HG03575 (cell line): Measurements from ENCODE around the gene NPPB.

Experiments used
- ATAC-seq: cut with Tn5 transposase; IDR thresholded peaks from one replicate; pipeline ENCODE4 v1.9.1; 2021; ENCODE audit not compliant: unreplicated experiment, insufficient number of reproducible peaks, low FRiP score; ENCODE audit errors: extremely low read depth

NPPB gene

DNA sequence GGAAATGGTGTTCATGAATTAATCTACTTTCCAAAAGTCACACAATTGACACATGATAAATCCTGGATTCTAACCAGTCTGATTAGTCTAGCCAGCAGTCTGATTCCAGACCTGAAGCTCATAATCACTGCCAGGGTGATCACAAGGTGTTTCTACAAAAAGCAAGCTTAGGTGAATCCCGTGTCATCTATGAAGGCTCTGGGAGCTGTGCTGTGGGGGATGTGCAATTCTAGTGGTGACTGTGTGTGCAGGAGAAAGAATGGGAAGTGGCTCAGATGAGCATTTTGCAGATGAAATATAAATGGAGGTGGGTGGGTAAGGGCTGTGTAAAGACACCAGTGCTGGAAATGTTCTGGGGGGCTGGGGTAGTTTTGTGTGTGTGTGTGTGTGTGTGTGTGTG, 1.8 kb upstream of the NPPB start:
- ATAC-seq, result no peak

DNA sequence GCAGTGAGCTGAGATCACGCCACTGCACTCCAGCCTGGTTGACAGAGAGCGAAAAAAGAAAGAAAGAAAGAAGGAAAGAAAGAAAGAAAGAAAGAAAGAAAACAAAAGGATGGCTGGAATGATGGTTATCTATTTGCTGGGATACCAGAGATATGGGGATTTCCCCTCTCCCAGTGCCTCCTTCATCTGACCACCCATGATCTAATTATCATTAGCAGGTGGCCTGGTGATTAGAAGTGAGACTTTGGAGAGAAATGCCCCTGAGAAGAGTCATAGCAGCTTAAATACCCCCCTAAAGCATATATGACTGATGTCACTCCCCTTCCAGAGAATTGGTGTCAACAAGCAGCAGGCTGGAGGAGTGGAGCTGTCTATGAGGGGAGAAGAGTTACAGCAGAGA, 1.3 kb upstream of the NPPB start:
- ATAC-seq, result no peak

GRCh38 chr1:11858968-11859871, 475 bp upstream of the NPPB start:
- ATAC-seq, result no peak

GRCh38 chr1:11858158-11858557, 587 bp downstream of the NPPB start:
- no peak for ATAC-seq

DNA sequence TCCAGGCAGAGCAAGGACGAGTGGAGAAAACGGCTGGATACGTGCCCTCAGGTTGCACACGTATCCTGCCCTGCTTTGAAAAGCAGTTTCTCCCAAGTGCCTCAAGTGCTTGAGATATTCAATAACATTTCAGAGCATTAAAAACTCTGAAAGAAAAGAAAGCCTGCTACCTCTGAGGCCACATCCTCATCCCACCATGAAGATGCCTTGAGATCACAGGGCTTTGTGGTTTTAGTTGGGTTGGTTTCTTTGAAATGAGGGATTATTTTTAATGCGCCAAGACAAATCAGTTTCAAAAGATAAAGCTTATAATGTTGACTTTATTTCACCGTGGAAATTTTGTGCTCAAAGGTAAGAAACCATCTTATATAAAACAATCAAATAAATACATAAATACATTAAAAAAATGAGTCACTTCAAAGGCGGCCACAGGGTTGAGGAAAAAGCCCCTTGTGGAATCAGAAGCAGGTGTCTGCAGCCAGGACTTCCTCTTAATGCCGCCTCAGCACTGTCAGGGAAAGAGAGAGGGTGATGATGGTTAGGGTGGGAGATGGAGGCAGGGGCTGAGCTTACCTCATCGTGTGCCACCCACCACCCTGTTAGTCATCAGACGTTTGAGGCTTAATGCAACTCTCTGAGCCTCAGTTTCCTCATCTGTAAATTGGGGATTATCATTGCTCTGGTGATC, 1.4 kb downstream of the NPPB start:
- ATAC-seq, result no peak

- no peak for ATAC-seq
These were observed 2.0 kb downstream of the NPPB start for GRCh38 chr1:11856698-11857097.

- no peak for ATAC-seq
These were observed 3.3 kb downstream of the NPPB start for GRCh38 chr1:11855430-11855829.

DNA sequence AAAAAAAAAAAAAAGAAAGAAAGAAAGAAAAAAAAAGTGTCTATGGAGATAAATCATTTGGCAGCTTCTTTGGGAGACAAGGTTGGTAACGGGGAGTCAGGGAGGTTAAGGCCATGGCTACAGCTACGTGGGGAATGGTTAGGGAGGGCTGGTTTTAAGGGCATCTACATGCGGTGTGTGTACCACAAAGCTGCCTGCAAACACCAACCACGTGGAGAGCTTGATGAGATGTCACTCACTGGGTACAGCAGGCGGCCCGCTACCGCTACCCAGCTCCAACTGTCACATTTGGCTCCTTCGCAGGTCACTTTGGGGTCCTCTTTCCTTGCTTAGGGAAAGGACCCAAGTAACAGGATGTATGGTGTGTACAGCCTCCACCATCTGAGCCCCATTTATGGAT, 4.2 kb downstream of the NPPB start:
- ATAC-seq, result no peak

GRCh38 chr1:11851180-11851579, 7.6 kb downstream of the NPPB start:
- no peak for ATAC-seq

DNA sequence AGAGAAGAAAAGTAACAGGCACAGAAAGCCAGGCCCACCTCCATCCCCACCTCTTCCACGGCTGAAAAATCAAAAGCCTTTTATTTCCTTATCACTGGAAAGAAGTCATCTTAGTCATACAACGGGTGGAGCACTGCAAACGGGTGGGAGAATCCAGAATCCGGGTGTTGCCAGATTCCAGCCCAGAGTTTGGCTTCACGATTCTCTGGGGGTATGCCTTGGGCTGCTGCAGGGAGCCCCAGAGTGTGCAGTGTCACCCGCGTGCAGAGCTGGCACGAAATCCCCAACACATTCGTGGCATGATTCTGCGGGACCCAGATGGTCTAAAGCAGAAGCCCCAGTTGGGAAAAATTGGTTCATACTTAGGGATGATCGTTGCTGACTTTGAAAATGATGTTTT, 8.6 kb downstream of the NPPB start:
- ATAC-seq, result no peak

- no peak for ATAC-seq
These were observed 10.4 kb downstream of the NPPB start for GRCh38 chr1:11848373-11848700.

DNA sequence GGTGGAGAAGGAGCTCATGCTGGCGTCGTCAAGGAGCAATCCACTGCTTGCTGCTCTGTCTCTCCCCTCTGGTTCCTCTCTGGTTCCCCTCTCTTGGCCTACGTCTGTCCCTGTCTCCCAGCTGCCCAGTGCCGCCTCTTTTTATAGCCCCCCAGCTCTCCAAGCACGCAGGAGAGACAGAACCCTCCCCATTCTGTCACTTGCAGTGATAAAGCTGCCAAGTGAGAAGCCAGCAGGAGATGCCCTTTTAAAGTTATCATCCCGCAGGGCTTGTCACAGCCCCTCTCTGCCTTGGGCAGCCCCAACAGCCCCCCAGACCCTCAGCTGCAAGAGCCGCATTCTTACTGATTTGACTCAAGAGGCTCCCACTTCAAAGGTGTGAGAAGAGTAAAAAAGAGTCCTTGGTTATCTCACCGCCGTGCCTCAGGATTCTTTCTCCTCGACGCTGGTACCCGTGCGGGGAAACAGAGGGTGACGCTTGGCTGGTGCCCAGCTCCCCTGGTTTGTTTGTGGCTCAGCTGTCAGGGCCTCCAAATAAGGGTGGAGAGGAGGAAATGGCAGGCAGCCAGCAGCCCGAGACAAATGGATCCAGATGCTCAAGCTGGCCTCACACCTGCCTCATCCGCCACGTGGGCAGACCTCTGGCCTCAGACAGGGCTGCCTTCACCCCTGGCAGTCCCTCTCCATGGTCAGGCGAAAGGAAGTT, 10.9 kb downstream of the NPPB start, which contains the start of gene NPPA:
Gene NPPA (minus strand): TSS at position 117 of the 706 bp plus-strand sequence. CDS start 99 bp downstream, at position 18.
- no peak for ATAC-seq

- ATAC-seq, result no peak
These were observed 13.0 kb downstream of the NPPB start for GRCh38 chr1:11845641-11846335.

DNA sequence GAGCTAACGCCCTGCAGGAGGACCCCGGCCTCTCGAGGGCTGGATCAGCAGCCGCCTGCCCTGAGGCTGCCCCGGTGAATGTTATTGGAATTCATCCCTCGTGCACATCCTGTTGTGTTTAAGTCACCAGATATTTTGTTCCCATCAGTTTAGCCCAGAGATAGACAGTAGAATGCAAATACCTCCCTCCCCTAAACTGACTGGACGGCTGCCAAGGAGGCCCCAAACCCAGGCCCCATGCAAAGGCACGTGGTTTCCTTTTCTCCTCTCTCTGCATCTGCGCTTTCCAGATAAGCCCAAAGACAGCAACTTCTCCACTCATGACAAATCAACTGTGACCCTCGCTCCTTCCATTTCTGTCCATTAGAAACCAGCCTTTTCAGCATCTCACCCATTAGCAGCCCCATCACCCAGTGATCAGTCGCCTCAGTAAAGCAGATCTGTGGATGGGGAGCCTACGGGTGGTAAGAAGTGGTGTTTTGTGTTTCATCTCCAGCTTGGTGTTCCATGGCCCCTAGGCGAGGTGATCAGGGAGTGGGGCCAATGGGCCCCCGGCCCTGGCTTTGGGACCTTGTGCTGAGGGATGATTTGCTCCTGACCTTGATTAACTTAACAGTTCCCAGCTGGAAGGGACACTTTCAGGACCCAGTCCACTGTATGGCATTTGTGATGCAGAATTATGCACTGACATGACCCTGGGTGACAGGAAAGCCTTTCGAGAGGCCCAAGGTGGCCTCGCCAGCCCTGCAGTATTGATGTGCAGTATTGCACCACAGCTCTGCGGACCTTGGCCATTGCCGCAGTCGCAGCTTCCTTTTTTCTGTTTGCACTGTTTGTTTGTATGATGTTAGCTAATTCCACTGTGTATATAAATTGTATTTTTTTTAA, 16.3 kb downstream of the NPPB start:
- no peak for ATAC-seq

DNA sequence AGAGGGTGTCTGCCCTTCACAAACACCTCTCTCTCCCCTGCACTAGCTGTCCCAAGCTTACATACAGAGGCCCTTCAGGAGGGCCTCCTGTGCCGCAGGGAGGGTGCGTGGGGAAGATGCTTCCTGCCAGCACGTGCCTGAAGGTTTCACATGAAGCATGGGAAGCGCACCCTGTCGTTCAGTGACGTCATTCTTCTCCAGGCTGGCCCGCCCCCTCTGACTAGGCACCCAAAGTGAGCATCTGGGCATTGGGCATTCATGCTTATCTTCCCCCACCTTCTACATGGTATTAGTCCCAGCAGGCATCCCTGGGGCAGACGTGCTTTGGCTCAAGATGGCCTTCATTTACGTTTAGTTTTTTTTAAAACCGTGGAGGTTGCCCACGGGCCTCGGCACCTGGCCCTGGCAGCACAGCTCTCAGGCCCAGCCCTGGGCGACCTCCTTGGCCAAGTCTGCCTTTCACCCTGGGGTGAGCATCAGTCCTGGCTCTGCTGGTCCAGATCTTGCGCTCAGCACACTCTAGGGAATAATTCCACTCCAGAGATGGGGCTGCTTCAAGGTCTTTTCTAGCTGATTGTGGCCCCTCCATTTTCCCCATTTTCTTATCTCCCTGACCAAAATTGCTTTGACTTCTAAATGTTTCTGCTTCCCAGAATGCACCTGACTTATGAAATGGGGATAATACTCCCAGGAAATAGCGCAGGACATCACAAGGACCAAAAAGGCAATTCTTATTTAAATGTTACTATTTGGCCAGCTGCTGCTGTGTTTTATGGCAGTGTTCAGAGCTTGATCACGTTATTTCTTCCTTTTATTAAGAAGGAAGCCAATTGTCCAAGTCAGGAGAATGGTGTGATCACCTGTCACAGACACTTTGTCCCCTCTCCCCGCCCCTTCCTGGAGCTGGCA, 17.2 kb downstream of the NPPB start:
- no peak for ATAC-seq

DNA sequence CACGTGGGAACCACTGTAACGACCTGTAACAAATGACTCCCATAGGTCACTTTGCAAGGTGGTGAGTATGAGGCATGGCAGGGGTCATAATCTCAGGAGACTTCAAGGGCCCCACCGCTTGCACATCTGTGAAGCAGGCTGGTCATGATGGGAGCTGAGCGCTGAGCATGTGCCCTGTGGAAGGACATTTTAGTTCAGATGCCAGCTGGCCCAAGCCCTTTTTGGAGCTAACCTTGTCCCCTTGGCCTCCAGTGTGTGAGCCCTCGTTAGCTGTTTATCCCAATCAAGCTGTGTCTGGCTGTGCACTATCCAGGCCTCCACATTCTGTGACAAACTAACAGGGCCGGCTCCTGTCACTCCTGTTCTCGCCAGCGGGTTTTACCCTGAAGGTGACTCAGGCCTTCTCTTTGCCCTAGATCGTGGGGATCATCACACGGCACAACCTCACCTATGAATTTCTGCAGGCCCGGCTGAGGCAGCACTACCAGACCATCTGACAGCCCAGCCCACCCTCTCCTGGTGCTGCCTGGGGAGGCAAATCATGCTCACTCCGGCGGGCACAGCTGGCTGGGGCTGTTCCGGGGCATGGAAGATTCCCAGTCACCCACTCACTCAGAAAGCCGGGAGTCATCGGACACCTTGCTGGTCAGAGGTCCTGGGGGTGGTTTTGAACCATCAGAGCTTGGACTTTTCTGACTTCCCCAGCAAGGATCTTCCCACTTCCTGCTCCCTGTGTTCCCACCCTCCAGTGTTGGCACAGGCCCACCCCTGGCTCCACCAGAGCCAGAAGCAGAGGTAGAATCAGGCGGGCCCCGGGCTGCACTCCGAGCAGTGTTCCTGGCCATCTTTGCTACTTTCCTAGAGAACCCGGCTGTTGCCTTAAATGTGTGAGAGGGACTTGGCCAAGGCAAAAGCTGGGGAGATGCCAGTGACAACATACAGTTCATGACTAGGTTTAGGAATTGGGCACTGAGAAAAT, 18.7 kb downstream of the NPPB start:
- ATAC-seq, result no peak
